Measurements from ENCODE around the gene NUP107.

GRCh38 chr12:68639396-68639767, 47.4 kb upstream of the NUP107 start:
- TF ChIP-seq CTCF (IDR thresholded peaks at IDR 0.05) (no peak), POLR2AphosphoS5 (IDR thresholded peaks at IDR 0.05) (no peak)

Measured in sigmoid colon (tissue), 4 donors.